Stomach smooth muscle (tissue), 2 donors: Measurements from ENCODE around the gene ATOH8.
A peak's percentile ranks its signal among the peaks of the same experiment; 100 is the strongest.

Experiments
- H3K27ac ChIP-seq: one replicate; pipeline ENCODE4 v1.7.0; 2013; ENCODE audit warnings: mild to moderate bottlenecking, low read length, inconsistent platforms
- H3K27me3 ChIP-seq, 2 donors: one replicate each; pipeline ENCODE4 v1.7.0; 2013; ENCODE audit warnings: low read length in 2 of 2; ENCODE audit not compliant: insufficient read depth in 2 of 2, control insufficient read depth in 1 of 2
- H3K36me3 ChIP-seq, 2 donors: one replicate each; pipeline ENCODE4 v1.7.0; 2013; ENCODE audit warnings: low read length in 2 of 2; ENCODE audit not compliant: control insufficient read depth in 2 of 2, insufficient read depth in 2 of 2
- H3K4me1 ChIP-seq: one replicate; pipeline ENCODE4 v1.7.0; 2013; ENCODE audit warnings: low read length; ENCODE audit not compliant: control insufficient read depth, insufficient read depth
- H3K4me3 ChIP-seq, 2 donors: one replicate each; pipeline ENCODE4 v1.7.0; 2013; ENCODE audit warnings: low read length in 2 of 2
- H3K9ac ChIP-seq, 2 donors: one replicate each; pipeline ENCODE4 v1.7.0; 2013; ENCODE audit warnings: low read length in 2 of 2, mild to moderate bottlenecking in 1 of 2
- H3K9me3 ChIP-seq, 2 donors: one replicate each; pipeline ENCODE4 v1.7.0; 2013; ENCODE audit warnings: low read length in 2 of 2; ENCODE audit not compliant: control insufficient read depth in 2 of 2
- donor health status: healthy.
- donor health status: Pancreatic carcinoma.

Gene ATOH8

GRCh38 chr2:85772019-85772745, 18.4 kb downstream of the ATOH8 start:
- peak overlapping the region; percentile 12 to 65 for H3K4me3 ChIP-seq
- peaks cover 91% of the 10 kb centered on the region for H3K4me1 ChIP-seq
- peaks cover 0 to 4% of the 10 kb centered on the region in 2 donors for H3K36me3 ChIP-seq
- H3K9me3 ChIP-seq: no peaks in the 10 kb centered on the region
- peak overlapping the region; percentile 55 to 72 for H3K9ac ChIP-seq
- peak overlapping the region; percentile 97 for H3K27ac ChIP-seq
- no peaks in the 10 kb centered on the region for H3K27me3 ChIP-seq

GRCh38 chr2:85772841-85773491, 19.2 kb downstream of the ATOH8 start:
- H3K9me3 ChIP-seq: no peaks in the 10 kb centered on the region
- H3K36me3 ChIP-seq: peaks cover 0 to 4% of the 10 kb centered on the region in 2 donors
- peak overlapping the region; percentile 97 for H3K27ac ChIP-seq
- peak overlapping the region; percentile 68 to 72 for H3K9ac ChIP-seq
- H3K4me3 ChIP-seq: peak overlapping the region; percentile 61 to 65
- H3K4me1 ChIP-seq: peaks cover 94% of the 10 kb centered on the region
- no peaks in the 10 kb centered on the region for H3K27me3 ChIP-seq

GRCh38 chr2:85773692-85774091, 19.9 kb downstream of the ATOH8 start:
- Histone ChIP-seq H3K27ac (peak overlapping the region; percentile 97), H3K27me3 (no peaks in the 10 kb centered on the region), H3K9ac (peak overlapping the region; percentile 0 to 36), H3K9me3 (no peaks in the 10 kb centered on the region), H3K4me1 (peaks cover 94% of the 10 kb centered on the region), H3K36me3 (peaks cover 0 to 2% of the 10 kb centered on the region in 2 donors), H3K4me3 (no peak overlapping the region)

DNA sequence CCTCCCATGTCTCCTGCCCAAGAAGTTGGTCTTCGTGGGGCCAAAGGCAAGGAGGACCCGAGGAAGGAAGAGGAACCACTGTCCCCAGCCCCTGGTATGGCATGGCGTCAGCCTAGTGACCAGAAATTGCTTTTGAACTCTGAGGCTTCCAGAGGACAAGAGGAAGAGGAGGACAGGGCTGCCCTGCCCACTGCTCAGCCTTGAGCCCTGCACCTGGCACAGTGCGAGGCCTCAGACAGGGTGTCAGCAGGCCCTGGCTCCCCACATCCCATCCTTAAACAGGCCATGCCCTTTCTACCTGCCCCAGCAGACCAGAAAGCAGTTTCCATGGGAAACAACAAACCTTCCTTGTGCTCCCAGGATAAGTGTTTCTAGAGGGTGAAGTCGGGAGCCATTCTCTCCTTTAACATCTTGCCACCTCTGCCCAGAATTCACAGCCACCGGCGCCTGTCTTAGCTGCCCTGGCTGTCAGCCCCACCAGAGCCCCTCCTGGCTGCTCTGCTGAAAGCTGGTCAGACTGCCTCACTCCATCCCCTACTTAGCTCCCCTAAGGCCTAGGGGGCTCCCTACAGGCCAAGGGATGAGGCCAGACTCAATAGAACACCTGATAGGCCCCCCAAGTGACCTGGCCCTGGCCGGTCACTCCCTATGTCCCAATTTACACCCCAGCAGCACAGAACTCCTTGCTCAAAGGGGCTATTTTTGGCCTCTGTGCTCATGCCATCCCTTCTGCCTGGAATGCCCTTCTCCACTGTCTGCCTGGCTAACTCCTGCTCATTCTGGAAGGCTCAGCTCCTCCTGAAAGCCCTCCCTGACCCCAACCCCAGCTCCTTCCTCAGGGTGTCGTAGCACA, 20.6 kb downstream of the ATOH8 start:
- H3K36me3 ChIP-seq: peaks cover 0 to 5% of the 10 kb centered on the region in 2 donors
- H3K27ac ChIP-seq: peak overlapping the region; percentile 97
- H3K4me3 ChIP-seq: peak overlapping the region in 1 of 2 donors; percentile 35
- peak overlapping the region; percentile 0 to 36 for H3K9ac ChIP-seq
- peaks cover 93% of the 10 kb centered on the region for H3K4me1 ChIP-seq
- no peaks in the 10 kb centered on the region for H3K9me3 ChIP-seq
- H3K27me3 ChIP-seq: no peaks in the 10 kb centered on the region

GRCh38 chr2:85775406-85776381, 21.9 kb downstream of the ATOH8 start:
- H3K36me3 ChIP-seq: peaks cover 0 to 10% of the 10 kb centered on the region in 2 donors
- no peaks in the 10 kb centered on the region for H3K9me3 ChIP-seq
- H3K27me3 ChIP-seq: no peaks in the 10 kb centered on the region
- H3K27ac ChIP-seq: peak overlapping the region; percentile 49
- no peak overlapping the region for H3K9ac ChIP-seq
- H3K4me1 ChIP-seq: peaks cover 93% of the 10 kb centered on the region
- H3K4me3 ChIP-seq: no peak overlapping the region

DNA sequence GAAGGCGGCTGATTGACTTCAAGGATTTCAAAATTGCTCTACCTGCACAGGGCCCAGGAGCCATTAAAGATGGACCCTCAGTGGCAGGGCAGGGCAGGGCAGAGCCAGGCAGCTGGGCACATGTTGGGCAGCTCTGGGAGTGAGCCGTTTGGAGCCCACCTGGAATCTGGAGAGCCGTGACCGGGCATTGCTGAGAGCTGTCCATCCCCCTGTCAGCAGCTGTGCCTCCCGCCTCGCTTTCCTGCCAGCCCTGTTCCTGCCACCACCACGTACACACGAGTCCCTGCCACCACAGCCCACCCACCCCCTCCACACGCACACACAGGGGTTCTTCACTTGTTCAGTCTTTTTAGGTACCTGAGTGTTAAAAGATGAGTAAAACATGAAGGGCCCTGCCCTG, 22.9 kb downstream of the ATOH8 start:
- H3K4me3 ChIP-seq: no peak overlapping the region
- H3K9ac ChIP-seq: no peak overlapping the region
- H3K27me3 ChIP-seq: no peaks in the 10 kb centered on the region
- no peak overlapping the region for H3K27ac ChIP-seq
- H3K9me3 ChIP-seq: no peaks in the 10 kb centered on the region
- H3K36me3 ChIP-seq: peaks cover 3 to 10% of the 10 kb centered on the region in 2 donors
- H3K4me1 ChIP-seq: peaks cover 89% of the 10 kb centered on the region

DNA sequence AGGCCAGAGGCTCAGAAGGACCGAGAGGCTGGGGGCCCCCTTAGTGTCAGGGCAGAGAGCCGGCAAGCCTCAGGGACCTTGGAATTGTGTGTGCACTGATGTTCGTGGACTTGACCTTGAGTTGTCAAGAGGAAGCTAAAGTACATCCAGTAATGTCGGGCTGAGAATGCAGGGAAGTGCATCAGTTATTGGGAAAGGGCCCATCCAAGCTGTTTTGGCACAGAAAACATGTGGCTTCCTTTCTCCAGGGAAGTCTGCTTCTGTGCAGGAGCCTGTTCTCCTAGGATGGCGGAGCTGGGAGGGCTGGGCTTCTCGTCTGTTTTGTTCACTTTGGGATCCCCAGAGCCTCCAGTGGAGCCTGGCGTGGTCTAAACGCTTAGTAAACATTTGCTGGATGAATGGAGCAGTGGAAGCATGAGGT, 23.7 kb downstream of the ATOH8 start:
- peaks cover 3 to 10% of the 10 kb centered on the region in 2 donors for H3K36me3 ChIP-seq
- no peak overlapping the region for H3K9ac ChIP-seq
- no peaks in the 10 kb centered on the region for H3K27me3 ChIP-seq
- H3K27ac ChIP-seq: no peak overlapping the region
- H3K4me3 ChIP-seq: no peak overlapping the region
- no peaks in the 10 kb centered on the region for H3K9me3 ChIP-seq
- H3K4me1 ChIP-seq: peaks cover 81% of the 10 kb centered on the region

DNA sequence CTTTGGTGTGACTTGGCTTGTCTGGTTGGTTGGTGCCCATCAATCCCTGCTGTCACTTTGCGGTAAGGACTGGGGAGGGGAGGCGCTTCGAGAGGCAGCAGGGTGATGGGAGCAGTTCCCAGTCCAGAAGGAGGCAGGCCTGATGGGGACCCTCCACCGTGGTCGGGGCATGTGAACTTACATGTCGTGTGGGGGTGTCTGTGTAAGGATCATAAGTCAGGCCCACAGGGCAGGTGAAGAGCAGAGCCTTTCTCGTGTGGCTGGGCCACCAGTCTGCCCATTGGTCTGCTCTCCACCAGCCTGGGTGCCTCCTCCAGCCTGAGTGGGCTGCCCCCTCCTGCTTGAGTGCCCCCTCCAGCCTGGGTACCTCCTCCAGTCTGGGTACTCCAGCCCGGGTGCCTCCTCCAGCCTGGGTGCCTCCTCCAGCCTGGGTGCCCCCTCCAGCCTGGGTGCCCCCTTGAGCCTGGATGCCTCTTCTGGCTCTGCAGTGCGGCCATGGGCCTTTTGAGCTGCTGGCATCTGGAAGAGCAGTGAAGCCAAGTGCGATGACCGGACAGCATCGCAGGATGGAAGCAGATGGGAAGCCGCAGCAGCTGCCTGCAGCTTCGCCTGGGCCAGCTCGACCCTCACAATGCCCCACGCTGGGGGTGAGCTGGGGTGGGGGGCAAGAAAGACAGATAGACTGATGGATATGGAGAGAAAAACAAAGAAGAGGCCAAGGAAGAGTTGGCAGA, 25.0 kb downstream of the ATOH8 start:
- Histone ChIP-seq H3K27ac (no peak overlapping the region), H3K4me3 (no peak overlapping the region), H3K9ac (no peak overlapping the region), H3K27me3 (no peaks in the 10 kb centered on the region), H3K9me3 (no peaks in the 10 kb centered on the region), H3K36me3 (peaks cover 3 to 10% of the 10 kb centered on the region in 2 donors), H3K4me1 (peaks cover 69% of the 10 kb centered on the region)

- Histone ChIP-seq H3K36me3 (peaks cover 3 to 10% of the 10 kb centered on the region in 2 donors), H3K27me3 (no peaks in the 10 kb centered on the region), H3K4me3 (no peak overlapping the region), H3K27ac (no peak overlapping the region), H3K9ac (no peak overlapping the region), H3K9me3 (no peaks in the 10 kb centered on the region), H3K4me1 (peaks cover 68% of the 10 kb centered on the region)
These were observed 26.0 kb downstream of the ATOH8 start for GRCh38 chr2:85779641-85780315.
